ENCODE data around the gene FRMD1. TPM values are rescaled to one million over a fixed set of nuclear protein-coding genes. Genes with fewer than 3 reads are reported as not detected.

Gene FRMD1
- polyA plus RNA-seq, 1 experiment, result not detected

- no peak for DNase-seq (ENCODE audit: low read depth)
- POLR2A ChIA-PET, result no interaction called here
- TF ChIP-seq, protein P1, sequence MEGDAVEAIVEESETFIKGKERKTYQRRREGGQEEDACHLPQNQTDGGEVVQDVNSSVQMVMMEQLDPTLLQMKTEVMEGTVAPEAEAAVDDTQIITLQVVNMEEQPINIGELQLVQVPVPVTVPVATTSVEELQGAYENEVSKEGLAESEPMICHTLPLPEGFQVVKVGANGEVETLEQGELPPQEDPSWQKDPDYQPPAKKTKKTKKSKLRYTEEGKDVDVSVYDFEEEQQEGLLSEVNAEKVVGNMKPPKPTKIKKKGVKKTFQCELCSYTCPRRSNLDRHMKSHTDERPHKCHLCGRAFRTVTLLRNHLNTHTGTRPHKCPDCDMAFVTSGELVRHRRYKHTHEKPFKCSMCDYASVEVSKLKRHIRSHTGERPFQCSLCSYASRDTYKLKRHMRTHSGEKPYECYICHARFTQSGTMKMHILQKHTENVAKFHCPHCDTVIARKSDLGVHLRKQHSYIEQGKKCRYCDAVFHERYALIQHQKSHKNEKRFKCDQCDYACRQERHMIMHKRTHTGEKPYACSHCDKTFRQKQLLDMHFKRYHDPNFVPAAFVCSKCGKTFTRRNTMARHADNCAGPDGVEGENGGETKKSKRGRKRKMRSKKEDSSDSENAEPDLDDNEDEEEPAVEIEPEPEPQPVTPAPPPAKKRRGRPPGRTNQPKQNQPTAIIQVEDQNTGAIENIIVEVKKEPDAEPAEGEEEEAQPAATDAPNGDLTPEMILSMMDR (IDR thresholded peaks at IDR 0.05; ENCODE audit: insufficient read depth, low read depth, low read length), result no peak
- no peak overlapping the region for H3K4me3 ChIP-seq (ENCODE audit: low read depth, low read length)
- no peaks in the 10 kb centered on the region for H3K36me3 ChIP-seq (ENCODE audit: control insufficient read depth, insufficient read depth, low read length)
- no peaks in the 10 kb centered on the region; the same call in 1 of the 2 replicates for H3K27me3 ChIP-seq (ENCODE audit: control insufficient read depth, insufficient read depth, low read length)
- CTCF ChIA-PET, result no interaction called here
Observed at GRCh38 chr6:168070804-168071203, 8.2 kb downstream of the FRMD1 start.

- TF ChIP-seq, protein P1 (IDR thresholded peaks at IDR 0.05; ENCODE audit: insufficient read depth, low read depth, low read length), result no peak
- CTCF ChIA-PET, result interaction anchor here (0.6 to 0.7 kb wide), 2 partner anchors 18 to 225 kb away, joined by 3 read pairs; no protein-coding TSS in a partner anchor
Observed at GRCh38 chr6:168067081-168067759, 11.8 kb downstream of the FRMD1 start.

GRCh38 chr6:168064226-168064807 lies 14.7 kb downstream of the FRMD1 start:
- DNase-seq (ENCODE audit: low read depth), result no peak
- TF ChIP-seq, protein P1 (IDR thresholded peaks at IDR 0.05; ENCODE audit: insufficient read depth, low read depth, low read length), result no peak
- Histone ChIP-seq H3K4me3 (ENCODE audit: low read depth, low read length) (no peak overlapping the region), H3K36me3 (ENCODE audit: control insufficient read depth, insufficient read depth, low read length) (no peaks in the 10 kb centered on the region), H3K27me3 (ENCODE audit: control insufficient read depth, insufficient read depth, low read length) (no peaks in the 10 kb centered on the region)
- CTCF ChIA-PET, result no interaction called here
- POLR2A ChIA-PET, result no interaction called here

More at GRCh38 chr6:168067081-168067759, 11.8 kb downstream of the FRMD1 start:
- no peak for DNase-seq (ENCODE audit: low read depth)
- POLR2A ChIA-PET, result no interaction called here
- no peaks in the 10 kb centered on the region; the same call in 1 of the 2 replicates for H3K27me3 ChIP-seq (ENCODE audit: control insufficient read depth, insufficient read depth, low read length)
- no peaks in the 10 kb centered on the region for H3K36me3 ChIP-seq (ENCODE audit: control insufficient read depth, insufficient read depth, low read length)
- H3K4me3 ChIP-seq (ENCODE audit: low read depth, low read length), result no peak overlapping the region

DNA sequence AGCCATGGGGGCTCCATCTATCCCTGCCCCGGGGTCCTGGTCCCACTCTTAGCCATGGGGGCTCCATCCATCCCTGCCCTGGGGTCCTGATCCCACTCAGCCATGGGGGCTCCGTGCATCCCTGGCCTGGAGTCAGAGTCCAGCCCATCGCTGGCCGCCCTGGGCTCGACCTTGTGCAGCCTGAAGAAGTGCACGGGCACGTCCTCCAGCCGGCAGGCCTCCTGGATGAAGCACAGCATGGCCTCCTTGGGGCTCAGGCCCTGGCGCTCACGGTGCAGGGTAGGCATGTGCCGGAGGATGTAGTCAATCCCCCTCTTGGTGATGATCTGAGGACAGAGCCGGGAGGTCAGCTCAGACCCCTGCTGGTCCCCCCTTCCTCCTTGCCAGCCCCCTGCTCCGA lies 15.6 kb downstream of the FRMD1 start:
- TF ChIP-seq, protein P1 (IDR thresholded peaks at IDR 0.05; ENCODE audit: insufficient read depth, low read depth, low read length), result no peak
- no peak for DNase-seq (ENCODE audit: low read depth)
- ChIA-PET CTCF (no interaction called here), POLR2A (no interaction called here)
- Histone ChIP-seq H3K27me3 (ENCODE audit: control insufficient read depth, insufficient read depth, low read length) (no peaks in the 10 kb centered on the region), H3K36me3 (ENCODE audit: control insufficient read depth, insufficient read depth, low read length) (no peaks in the 10 kb centered on the region), H3K4me3 (ENCODE audit: low read depth, low read length) (no peak overlapping the region)

GRCh38 chr6:168062346-168063289 lies 16.4 kb downstream of the FRMD1 start:
- POLR2A ChIA-PET, result no interaction called here
- no peak for DNase-seq (ENCODE audit: low read depth)
- no peaks in the 10 kb centered on the region for H3K27me3 ChIP-seq (ENCODE audit: control insufficient read depth, insufficient read depth, low read length)
- H3K4me3 ChIP-seq (ENCODE audit: low read depth, low read length), result no peak overlapping the region
- H3K36me3 ChIP-seq (ENCODE audit: control insufficient read depth, insufficient read depth, low read length), result no peaks in the 10 kb centered on the region
- CTCF ChIA-PET, result no interaction called here
- TF ChIP-seq, protein P1 (IDR thresholded peaks at IDR 0.05; ENCODE audit: insufficient read depth, low read depth, low read length), result no peak

Measured in BJ (cell line).